HCT116 (cell line): ENCODE results near the gene SOCS4. TPM values are rescaled to one million over a fixed set of nuclear protein-coding genes. Genes with fewer than 3 reads are reported as not detected.

Source experiments
- ATAC-seq: fragments of 200-7000 bp; cut with Tn5 transposase; 2 replicates; pipeline ENCODE4 v1.9.1; 2020; ENCODE audit warnings: mild to moderate bottlenecking, moderate library complexity
- BruUV-seq: library from RNA; stranded (reverse); fragments of 400-500 nt; replicated peaks from 2 replicates; lab custom pipeline; 2021; lab: Mats Ljungman, UMichigan
- CTCF ChIA-PET: fragments of 300-600 bp; sonication (Branson Sonifier 250); formaldehyde crosslinking; loops from one replicate; lab custom pipeline; 2021; ENCODE audit warnings: antibody characterized with exemption; lab: Charles Lee
- POLR2A ChIA-PET: fragments of 300-600, 350-600 bp; sonication (Branson Sonifier 250); formaldehyde crosslinking; loops from one replicate; lab custom pipeline; 2021; ENCODE audit warnings: antibody characterized with exemption; lab: Charles Lee
- RAD21 ChIA-PET, 2 experiments: fragments of 300-600 bp; sonication (Branson Sonifier 250); formaldehyde crosslinking; loops; one replicate each; lab custom pipeline; 2023; ENCODE audit warnings: low total read pairs in 2 of 2; ENCODE audit not compliant: uncharacterized antibody in 2 of 2, unreplicated experiment in 2 of 2, low non-redundant PET in 1 of 2; lab: Charles Lee
- DNase-seq: peaks from one replicate; pipeline ENCODE4 v3.0.0-alpha.2; 2010; ENCODE audit warnings: low read depth, low spot score
- H2AFZ ChIP-seq: fragments of 200-600 bp; shearing (Covaris generic), sonication (generic); 2 replicates; pipeline ENCODE4 v1.6.1; 2017; ENCODE audit warnings: low read depth, mixed run types, mixed read lengths, antibody characterized with exemption, low read length; ENCODE audit not compliant: poor library complexity, severe bottlenecking
- H3K27ac ChIP-seq: 2 replicates; pipeline ENCODE4 v1.5.1; 2012; ENCODE audit warnings: low read depth, low read length
- H3K27me3 ChIP-seq: fragments of 200-600 bp; sonication (generic); 2 replicates; pipeline ENCODE4 v1.6.1; 2016; ENCODE audit warnings: mixed run types, low read length, mixed read lengths; ENCODE audit not compliant: insufficient read depth
- H3K36me3 ChIP-seq, 2 experiments: fragments of 200-500 bp in 1 of 2; fragments of 200-600 bp in 1 of 2; sonication (Bioruptor generic) in 1 of 2; sonication (generic) in 1 of 2; 2 replicates each; pipeline versions ENCODE4 v1.5.1 to v1.6.1; 2014 to 2016; ENCODE audit warnings: low read length in 2 of 2, inconsistent platforms in 1 of 2, mixed read lengths in 1 of 2, mixed run types in 1 of 2; ENCODE audit not compliant: insufficient read depth in 2 of 2, control insufficient read depth in 1 of 2
- H3K4me1 ChIP-seq, 2 experiments: fragments of 200-600 bp in 1 of 2; sonication (generic) in 1 of 2; 2 replicates each; pipeline versions ENCODE4 v1.5.1 to v1.6.1; 2012 to 2017; ENCODE audit warnings: low read length in 2 of 2, inconsistent platforms in 1 of 2, mild to moderate bottlenecking in 1 of 2, mixed read lengths in 1 of 2, mixed run types in 1 of 2, moderate library complexity in 1 of 2; ENCODE audit not compliant: insufficient read depth in 2 of 2, control insufficient read depth in 1 of 2
- H3K4me2 ChIP-seq: fragments of 200-600 bp; sonication (generic); 2 replicates; pipeline ENCODE4 v1.6.1; 2017; ENCODE audit warnings: mixed run types, low read length, mixed read lengths
- H3K4me3 ChIP-seq, 2 experiments: fragments of 200-600 bp in 1 of 2; sonication (generic) in 1 of 2; replicated peaks in 1 of 2; 2 replicates each; pipeline ENCODE4 v1.5.1; 2011 to 2016; ENCODE audit warnings: low read length in 2 of 2, control low read depth in 1 of 2, low read depth in 1 of 2, mild to moderate bottlenecking in 1 of 2, mixed read lengths in 1 of 2, mixed run types in 1 of 2
- H3K79me2 ChIP-seq: fragments of 200-600 bp; sonication (generic); 2 replicates; pipeline ENCODE4 v1.6.1; 2017; ENCODE audit warnings: mild to moderate bottlenecking, mixed run types, low read length, moderate library complexity, mixed read lengths; ENCODE audit not compliant: insufficient read depth
- H3K9ac ChIP-seq: fragments of 200-600 bp; sonication (generic); 2 replicates; pipeline ENCODE4 v1.6.1; 2016; ENCODE audit warnings: low read length, mixed read lengths
- H3K9me2 ChIP-seq: fragments of 200-600 bp; sonication (generic), shearing (Covaris generic); 2 replicates; pipeline ENCODE4 v1.6.1; 2017; ENCODE audit warnings: mixed run types, mild to moderate bottlenecking, moderate library complexity; ENCODE audit not compliant: insufficient read depth
- H3K9me3 ChIP-seq, 2 experiments: fragments of 200-500 bp in 1 of 2; fragments of 200-600 bp in 1 of 2; sonication (Bioruptor generic) in 1 of 2; sonication (generic) in 1 of 2; 2 replicates each; pipeline ENCODE4 v1.6.1; 2014 to 2017; ENCODE audit warnings: low read length in 2 of 2, mixed read lengths in 2 of 2, inconsistent platforms in 1 of 2, low read depth in 1 of 2, mild to moderate bottlenecking in 1 of 2, mixed run types in 1 of 2, moderate library complexity in 1 of 2; ENCODE audit not compliant: control insufficient read depth in 1 of 2, insufficient read depth in 1 of 2
- H4K20me1 ChIP-seq: fragments of 200-600 bp; sonication (generic), shearing (Covaris generic); 2 replicates; pipeline ENCODE4 v1.6.1; 2017; ENCODE audit warnings: mixed run types, mild to moderate bottlenecking, moderate library complexity; ENCODE audit not compliant: insufficient read depth
- CBX3 ChIP-seq: IDR thresholded peaks from 2 replicates; pipeline ENCODE4 v1.6.1; 2012; ENCODE audit warnings: low read depth
- CEBPB ChIP-seq: IDR thresholded peaks from 2 replicates; pipeline ENCODE4 v1.6.1; 2012; ENCODE audit warnings: low read depth
- CTCF ChIP-seq, 3 experiments: fragments of 200-600 bp in 1 of 3; sonication (generic) in 1 of 3; IDR thresholded peaks in 2 of 3; conservative IDR thresholded peaks in 1 of 3; 2 replicates each; pipeline ENCODE4 v1.5.1; 2012 to 2017; ENCODE audit warnings: low read depth in 2 of 3, low read length in 2 of 3, antibody characterized with exemption in 1 of 3, borderline replicate concordance in 1 of 3, control low read depth in 1 of 3, mild to moderate bottlenecking in 1 of 3, mixed read lengths in 1 of 3, mixed run types in 1 of 3, moderate library complexity in 1 of 3; ENCODE audit not compliant: insufficient read depth in 1 of 3
- EGR1 ChIP-seq: IDR thresholded peaks from 2 replicates; pipeline ENCODE4 v1.6.1; 2012; ENCODE audit warnings: low read depth
- ELF1 ChIP-seq: IDR thresholded peaks from 2 replicates; pipeline ENCODE4 v1.6.1; 2012; ENCODE audit warnings: low read depth, borderline replicate concordance
- EZH2 ChIP-seq: fragments of 200-600 bp; sonication (generic); IDR thresholded peaks from 2 replicates; pipeline ENCODE4 v1.6.1; 2017; ENCODE audit warnings: antibody characterized with exemption, mixed run types
- EZH2phosphoT487 ChIP-seq: fragments of 200-600 bp; IDR thresholded peaks from 2 replicates; pipeline ENCODE4 v1.6.1; 2018; ENCODE audit warnings: antibody characterized with exemption, borderline replicate concordance
- FOSL1 ChIP-seq: IDR thresholded peaks from 2 replicates; pipeline ENCODE4 v1.6.1; 2012; ENCODE audit warnings: low read depth
- MAX ChIP-seq: IDR thresholded peaks from 2 replicates; pipeline ENCODE4 v1.6.1; 2012
- POLR2AphosphoS5 ChIP-seq: IDR thresholded peaks from 2 replicates; pipeline ENCODE4 v1.6.1; 2011; ENCODE audit warnings: mild to moderate bottlenecking, low read depth, low read length, moderate library complexity
- RAD21 ChIP-seq: IDR thresholded peaks from 2 replicates; pipeline ENCODE4 v1.6.1; 2012; ENCODE audit warnings: low read depth, mild to moderate bottlenecking
- REST ChIP-seq: IDR thresholded peaks from 2 replicates; pipeline ENCODE4 v1.6.1; 2012; ENCODE audit warnings: low read depth
- SIN3A ChIP-seq: IDR thresholded peaks from 2 replicates; pipeline ENCODE4 v1.6.1; 2012; ENCODE audit warnings: low read depth
- TCF7L2 ChIP-seq: IDR thresholded peaks from 2 replicates; pipeline ENCODE4 v1.7.0; 2011; ENCODE audit warnings: borderline replicate concordance, inconsistent platforms; ENCODE audit not compliant: insufficient read depth, insufficient read length; ENCODE audit errors: extremely low read depth
- ZBTB33 ChIP-seq: IDR thresholded peaks from 2 replicates; pipeline ENCODE4 v1.6.1; 2011; ENCODE audit warnings: mild to moderate bottlenecking, low read length, moderate library complexity; ENCODE audit not compliant: insufficient replicate concordance; ENCODE audit errors: extremely low read depth
- ZFX ChIP-seq: fragments of 450-650 bp; IDR thresholded peaks from 2 replicates; pipeline ENCODE4 v1.6.1; 2017
- intact Hi-C: fragments of 100-400 bp; cut with micrococcal nuclease; formaldehyde crosslinking; loops from 2 replicates; pipeline ENCODE4 v1.10.0; 2022
- total RNA-seq: library from RNA; stranded (reverse); gene quantifications from one replicate; pipeline ENCODE4 v1.2.1, GENCODE V29; 2021; ENCODE audit not compliant: unreplicated experiment

The SOCS4 gene
- total RNA-seq, 1 experiment from 2014 or later: 23.7 TPM

GRCh38 chr14:55077170-55078151 is 50.4 kb downstream of the SOCS4 start:
- Histone ChIP-seq H3K4me3 (peak overlapping the region; percentile 31 to 54), H3K79me2 (no peaks in the 10 kb centered on the region), H3K9me2 (no peaks in the 10 kb centered on the region), H4K20me1 (no peaks in the 10 kb centered on the region), H3K27ac (peak overlapping the region; percentile 70), H3K4me2 (peak overlapping the region; percentile 89), H3K27me3 (no peaks in the 10 kb centered on the region), H2AFZ (peak overlapping the region; percentile 48), H3K9ac (peak overlapping the region; percentile 82), H3K36me3 (no peaks in the 10 kb centered on the region), H3K4me1 (peaks cover 16 to 42% of the 10 kb centered on the region in 2 experiments), H3K9me3 (no peaks in the 10 kb centered on the region)
- ChIA-PET CTCF (interaction anchor here (1.1 to 2.0 kb wide), 4 partner anchors 9 to 83 kb away, joined by 3 to 10 read pairs (median 5); no protein-coding TSS in a partner anchor), POLR2A (interaction anchor here (1.1 to 1.8 kb wide), 7 partner anchors 9 to 52 kb away, joined by 3 to 9 read pairs (median 4); partner anchors contain the start of genes LGALS3, MAPK1IP1L, SOCS4 and WDHD1), RAD21 (interaction anchor here (0.5 to 1.0 kb wide), 4 partner anchors 10 to 114 kb away, joined by 3 to 5 read pairs (median 3); partner anchors contain the start of gene DLGAP5 (in 1 of the 2))
- BruUV-seq: TSS peak; percentile 95
- ATAC-seq (peak; percentile 94), DNase-seq (peak; percentile 92)
- intact Hi-C loops: no loop called here
- no peak for TF ChIP-seq EGR1
- no peak for TF ChIP-seq EZH2
- peak; percentile 80 for TF ChIP-seq POLR2AphosphoS5
- TF ChIP-seq CBX3: peak; percentile 65; the same call in 1 of the 2 replicates
- no peak for TF ChIP-seq REST
- no peak for TF ChIP-seq ZBTB33
- TF ChIP-seq CTCF (IDR thresholded peaks at IDR 0.05 in 2 of 3, conservative IDR thresholded peaks at IDR 0.05 in 1 of 3; ENCODE audit: borderline replicate concordance in 1 of 3, insufficient read depth in 1 of 3, low read depth in 2 of 3, low read length in 2 of 3): no peak
- TF ChIP-seq ZFX: 0 out of 2 replicates have a peak, but pooled peaks have one; percentile 22
- no peak for TF ChIP-seq SIN3A
- TF ChIP-seq TCF7L2: no peak
- no peak for TF ChIP-seq RAD21
- no peak for TF ChIP-seq EZH2phosphoT487
- TF ChIP-seq FOSL1: peak; percentile 39
- TF ChIP-seq MAX: peak; percentile 48; the same call in 1 of the 2 replicates
- TF ChIP-seq CEBPB: no peak; the same call in 1 of the 2 replicates
- TF ChIP-seq ELF1: no peak
